GDM1 (cell line): Measurements from ENCODE around the gene NES.

Experiments
- DNase-seq: peaks from one replicate; lab custom pipeline; 2025; lab: John Stamatoyannopoulos, UW

NES gene

DNA sequence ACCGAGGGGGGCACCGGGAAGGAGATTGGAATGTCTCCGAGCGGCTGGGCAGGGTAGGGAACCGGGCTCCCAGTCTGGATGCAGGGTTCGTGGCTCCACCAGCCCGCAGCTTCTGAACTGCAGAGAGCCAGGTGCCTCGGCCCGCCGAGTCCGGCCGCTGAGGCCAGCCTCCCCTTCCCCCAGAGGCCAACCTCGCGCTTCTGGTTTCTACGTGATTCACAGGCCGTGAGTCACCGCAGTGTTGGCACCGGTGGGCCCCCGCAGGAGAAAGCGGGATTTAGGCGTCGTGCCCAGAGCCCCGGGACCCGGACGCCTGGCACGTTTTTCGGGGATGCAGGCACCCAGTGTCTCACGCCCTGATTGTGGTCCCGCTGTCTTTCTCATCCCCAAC lies 27.7 kb upstream of the NES start:
- DNase-seq: no peak

- no peak for DNase-seq
Observed at GRCh38 chr1:156704166-156704711, 27.0 kb upstream of the NES start.

DNA sequence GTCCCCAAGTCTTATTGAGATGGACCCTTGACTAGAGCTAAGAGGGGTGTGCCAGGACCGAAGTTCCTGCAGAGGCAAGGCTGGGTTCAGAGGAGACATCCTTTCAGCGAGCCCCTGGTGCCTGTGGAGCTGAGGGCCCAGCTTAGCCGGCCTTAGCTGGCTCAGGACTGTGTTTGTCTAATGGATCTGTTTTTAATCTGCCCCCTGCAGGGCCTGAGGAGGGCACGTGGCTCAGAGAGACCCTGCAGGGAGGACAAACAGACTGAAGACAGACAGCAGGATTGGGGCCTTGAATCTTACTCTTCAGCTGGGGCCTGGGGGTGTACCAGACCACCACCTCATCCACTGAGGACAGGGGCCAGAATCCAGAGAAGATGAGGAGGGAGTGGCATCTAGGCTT lies 26.5 kb upstream of the NES start:
- DNase-seq: no peak

DNA sequence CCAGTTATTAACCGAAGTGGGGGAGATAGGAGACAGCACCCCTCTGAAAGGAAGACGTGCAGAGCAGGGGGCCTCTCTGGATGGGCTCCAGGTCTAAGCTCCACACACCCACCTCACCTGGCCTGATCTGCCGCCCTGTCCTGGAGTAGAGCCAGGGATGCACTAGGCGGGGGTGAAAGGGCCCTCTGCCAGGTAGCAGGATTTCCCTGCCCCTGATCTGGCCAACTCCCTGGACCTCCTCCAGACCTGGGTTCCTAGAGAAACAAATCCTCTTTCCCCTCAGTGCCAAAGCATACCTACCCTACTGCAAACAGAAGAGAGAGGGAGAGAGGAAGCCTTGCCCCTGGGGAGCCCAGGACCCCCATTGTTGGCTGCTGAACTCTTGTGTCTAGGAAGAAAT lies 26.1 kb upstream of the NES start:
- no peak for DNase-seq

GRCh38 chr1:156700736-156701531 lies 23.7 kb upstream of the NES start:
- no peak for DNase-seq

DNA sequence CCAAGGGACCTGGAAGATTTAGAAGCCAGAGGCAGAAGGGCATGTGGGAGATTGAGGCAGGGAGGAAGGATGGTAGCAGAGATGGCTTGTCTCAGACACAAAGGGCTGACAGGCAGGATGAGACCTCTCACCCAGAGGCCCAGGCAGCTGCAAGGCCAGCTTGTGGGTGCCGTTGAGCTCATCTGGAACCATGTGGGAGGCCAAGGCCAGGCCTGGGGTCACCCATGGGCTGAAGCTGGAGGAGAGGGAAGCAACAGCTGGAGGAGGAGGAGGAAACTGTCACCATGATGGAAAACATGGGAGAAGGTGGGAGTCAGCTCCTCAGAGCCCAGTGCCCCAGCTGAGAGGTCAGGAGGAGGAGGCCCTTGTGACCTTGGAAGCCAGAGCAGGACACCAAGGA lies 21.8 kb upstream of the NES start:
- no peak for DNase-seq

GRCh38 chr1:156697481-156697880 lies 20.3 kb upstream of the NES start:
- DNase-seq: no peak

- no peak for DNase-seq
Observed at GRCh38 chr1:156696755-156697154, 19.5 kb upstream of the NES start.

DNA sequence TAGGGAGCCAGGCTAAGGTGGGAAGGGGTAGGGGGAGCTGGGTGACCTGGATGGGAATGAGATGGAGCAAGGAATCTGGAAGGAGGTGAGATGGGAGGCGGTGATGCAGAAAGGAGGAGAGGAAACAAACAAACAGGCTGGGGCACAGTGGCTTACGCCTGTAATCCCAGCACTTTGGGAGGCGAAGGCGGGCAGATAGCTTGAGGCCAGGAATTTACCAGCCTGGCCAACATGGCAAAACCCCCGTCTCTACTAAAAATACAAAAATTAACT lies 17.4 kb upstream of the NES start:
- no peak for DNase-seq

GRCh38 chr1:156693848-156694689 lies 16.9 kb upstream of the NES start:
- no peak for DNase-seq

DNA sequence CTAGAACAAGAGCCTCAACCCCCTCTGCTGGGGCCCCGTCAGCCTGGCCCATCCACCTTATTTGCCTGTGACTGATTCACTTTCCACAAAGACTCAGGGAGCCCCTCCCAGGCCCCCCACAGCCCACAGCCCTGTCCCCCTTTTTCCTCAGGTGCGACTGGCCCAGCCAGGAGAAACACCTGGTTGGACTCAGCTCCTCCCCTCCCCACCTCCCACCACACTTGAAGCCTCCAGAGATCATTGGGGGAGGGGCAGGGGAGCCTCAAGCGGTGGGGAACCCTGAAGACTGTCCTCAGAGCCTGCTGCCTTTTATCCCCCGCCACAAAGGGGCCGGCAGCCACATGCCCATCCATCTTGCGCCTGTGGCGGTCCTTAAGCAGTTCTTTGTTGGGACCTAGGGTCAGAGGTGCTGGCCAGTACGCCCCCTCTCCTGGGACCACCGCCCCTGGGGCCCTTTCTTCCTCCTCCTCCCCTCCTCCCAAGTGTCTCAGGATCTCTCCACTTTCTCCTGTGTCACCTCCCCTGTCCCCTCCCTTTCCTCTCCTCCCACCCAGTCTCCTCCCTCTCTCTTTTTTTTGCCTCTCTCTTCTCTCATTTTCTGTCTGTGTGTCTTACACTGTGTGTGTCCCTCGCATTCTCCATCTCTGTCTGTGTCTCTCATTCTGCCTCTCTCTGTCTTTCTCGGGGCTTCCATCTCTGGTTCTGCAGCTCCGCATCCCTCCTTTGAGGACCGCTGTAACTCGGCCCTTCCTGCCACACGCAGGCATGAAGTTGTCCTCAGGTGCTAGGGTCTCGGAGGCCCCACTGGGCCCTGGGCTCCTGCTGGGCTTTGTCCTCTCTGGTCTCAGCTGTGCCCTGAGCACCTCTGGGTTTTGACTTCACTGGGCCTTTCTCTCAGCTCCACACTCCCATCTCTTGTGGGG lies 16.0 kb upstream of the NES start:
- no peak for DNase-seq

GRCh38 chr1:156692441-156692924 lies 15.3 kb upstream of the NES start:
- DNase-seq: no peak

DNA sequence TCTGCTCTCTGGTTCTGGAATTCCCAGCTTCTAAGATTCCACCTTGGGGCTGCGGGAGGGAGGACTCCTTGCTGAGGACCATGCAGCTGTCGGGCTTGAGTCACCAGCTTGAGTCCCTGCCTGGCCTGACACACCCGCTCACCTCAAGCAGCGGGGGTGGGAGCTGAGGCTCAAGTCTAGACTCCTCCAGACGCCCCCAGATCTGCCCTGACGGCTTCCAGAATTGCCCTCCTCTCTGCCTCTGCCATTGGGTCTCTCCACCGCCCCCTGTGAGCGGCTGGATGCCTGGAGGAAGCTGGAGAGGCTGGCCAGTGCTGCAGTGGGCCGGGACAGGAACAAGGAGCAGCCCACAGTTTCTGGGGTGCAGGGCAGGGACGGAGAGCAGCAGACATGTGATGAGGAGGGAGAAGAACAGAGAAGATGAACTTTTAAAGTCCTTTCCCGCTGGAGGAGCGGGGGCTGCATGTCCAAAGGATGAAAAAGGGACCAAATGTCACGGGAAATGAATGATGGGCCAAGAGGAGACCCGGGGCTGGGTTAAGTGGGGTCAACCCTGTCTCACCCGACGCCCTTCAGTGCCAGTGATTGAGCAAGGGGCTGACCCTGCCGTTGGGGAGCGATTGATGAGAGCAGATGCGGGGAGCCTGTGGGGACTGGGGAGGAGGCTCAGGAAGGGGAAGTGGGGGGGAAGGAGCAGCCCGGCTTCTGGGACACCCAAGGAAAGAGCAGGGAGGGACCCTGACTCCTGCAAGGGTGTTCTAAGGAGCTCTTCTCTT lies 14.6 kb upstream of the NES start:
- DNase-seq: no peak

DNA sequence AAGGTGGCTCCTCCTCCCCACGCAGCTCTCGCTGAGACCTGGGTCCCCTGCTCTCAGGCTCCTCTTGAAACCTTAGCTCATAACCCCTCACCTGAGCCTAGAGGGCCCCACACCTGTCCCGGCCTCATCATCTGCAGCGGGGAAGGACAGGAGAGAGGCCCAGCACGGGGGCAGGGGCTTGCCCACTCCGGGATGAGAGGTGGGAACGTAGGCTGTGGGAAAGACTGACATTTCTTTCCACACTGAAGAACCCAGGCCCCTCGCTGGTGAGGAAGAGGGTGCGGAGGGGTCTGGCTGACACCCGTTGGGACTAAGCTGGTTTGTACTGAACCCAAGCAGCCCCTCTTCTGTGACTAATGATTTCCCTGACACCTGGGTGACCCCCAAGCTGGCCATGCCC lies 14.0 kb upstream of the NES start:
- DNase-seq: no peak

- DNase-seq: no peak
Observed at GRCh38 chr1:156690675-156691036, 13.4 kb upstream of the NES start.

DNA sequence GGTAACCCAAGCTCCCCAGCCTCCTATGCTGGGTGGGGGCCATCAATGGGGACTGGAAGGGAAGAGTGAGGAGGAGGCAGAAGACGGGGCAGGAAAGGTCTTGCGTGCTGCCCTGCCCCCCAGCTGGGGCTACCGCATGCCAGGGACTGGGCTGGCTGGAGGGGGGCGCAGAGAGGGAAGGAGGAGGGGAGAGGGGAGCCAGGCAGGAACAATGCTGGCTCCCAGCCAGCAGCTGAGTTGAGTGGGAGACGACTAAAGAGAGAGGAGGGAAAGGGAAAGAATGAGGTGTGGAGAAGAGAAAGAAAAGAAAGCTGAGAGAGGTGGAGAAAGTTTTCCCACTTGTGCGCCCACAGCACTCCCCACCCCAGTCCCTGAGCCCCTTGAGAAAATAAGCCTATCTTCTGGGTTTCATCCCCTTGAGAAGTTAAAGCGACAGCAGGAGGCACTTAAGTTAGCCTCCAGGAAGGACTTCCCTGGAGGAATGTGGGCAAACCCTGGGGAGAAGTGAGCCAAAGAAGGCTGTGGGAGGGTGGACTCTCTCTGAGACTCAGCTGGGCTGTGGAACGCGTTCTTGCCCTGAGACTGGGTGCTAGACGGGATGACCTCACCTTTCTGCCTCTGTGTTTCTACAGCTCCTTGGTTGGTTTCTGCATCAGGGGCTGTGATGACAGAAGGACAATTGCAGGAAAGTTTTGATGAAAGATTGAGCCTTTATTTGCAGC lies 12.9 kb upstream of the NES start:
- no peak for DNase-seq

GRCh38 chr1:156689035-156689952 lies 12.1 kb upstream of the NES start:
- peak; percentile 71 for DNase-seq

GRCh38 chr1:156684227-156684782 lies 7.1 kb upstream of the NES start:
- no peak for DNase-seq

GRCh38 chr1:156682166-156682890 lies 5.1 kb upstream of the NES start:
- DNase-seq: no peak
